ENCODE measurements around the gene SCTR.

Gene SCTR

GRCh38 chr2:119475225-119475856 is 48.9 kb downstream of the SCTR start:
- Histone ChIP-seq H3K9me3 (no peaks in the 10 kb centered on the region), H3K27me3 (peaks cover 0 to 15% of the 10 kb centered on the region in 2 donors), H3K27ac (no peak overlapping the region), H3K4me3 (no peak overlapping the region), H3K36me3 (no peaks in the 10 kb centered on the region), H3K4me1 (peaks cover 0 to 7% (median 3%) of the 10 kb centered on the region in 4 donors)
- intact Hi-C loops (cut with DNase I; ENCODE audit: low total_unique reads) = loop anchor here (10.0 kb wide), 1 partner anchor 601 kb away; no protein-coding TSS in a partner anchor
- TF ChIP-seq, protein P1, sequence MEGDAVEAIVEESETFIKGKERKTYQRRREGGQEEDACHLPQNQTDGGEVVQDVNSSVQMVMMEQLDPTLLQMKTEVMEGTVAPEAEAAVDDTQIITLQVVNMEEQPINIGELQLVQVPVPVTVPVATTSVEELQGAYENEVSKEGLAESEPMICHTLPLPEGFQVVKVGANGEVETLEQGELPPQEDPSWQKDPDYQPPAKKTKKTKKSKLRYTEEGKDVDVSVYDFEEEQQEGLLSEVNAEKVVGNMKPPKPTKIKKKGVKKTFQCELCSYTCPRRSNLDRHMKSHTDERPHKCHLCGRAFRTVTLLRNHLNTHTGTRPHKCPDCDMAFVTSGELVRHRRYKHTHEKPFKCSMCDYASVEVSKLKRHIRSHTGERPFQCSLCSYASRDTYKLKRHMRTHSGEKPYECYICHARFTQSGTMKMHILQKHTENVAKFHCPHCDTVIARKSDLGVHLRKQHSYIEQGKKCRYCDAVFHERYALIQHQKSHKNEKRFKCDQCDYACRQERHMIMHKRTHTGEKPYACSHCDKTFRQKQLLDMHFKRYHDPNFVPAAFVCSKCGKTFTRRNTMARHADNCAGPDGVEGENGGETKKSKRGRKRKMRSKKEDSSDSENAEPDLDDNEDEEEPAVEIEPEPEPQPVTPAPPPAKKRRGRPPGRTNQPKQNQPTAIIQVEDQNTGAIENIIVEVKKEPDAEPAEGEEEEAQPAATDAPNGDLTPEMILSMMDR (IDR thresholded peaks at IDR 0.05) = no peak
- DNase-seq = no peak

GRCh38 chr2:119474371-119475224 is 49.7 kb downstream of the SCTR start:
- Histone ChIP-seq H3K4me3 (no peak overlapping the region), H3K9me3 (no peaks in the 10 kb centered on the region), H3K4me1 (peaks cover 0 to 14% (median 3%) of the 10 kb centered on the region in 4 donors), H3K27ac (no peak overlapping the region), H3K36me3 (no peaks in the 10 kb centered on the region), H3K27me3 (peaks cover 0 to 15% of the 10 kb centered on the region in 2 donors)
- peak in 1 of 2 donors; percentile 50 for DNase-seq
- intact Hi-C loops (cut with DNase I; ENCODE audit: low total_unique reads) = loop anchor here (10.0 kb wide), 1 partner anchor 600 kb away; no protein-coding TSS in a partner anchor
- TF ChIP-seq, protein P1 (IDR thresholded peaks at IDR 0.05) = no peak

DNA sequence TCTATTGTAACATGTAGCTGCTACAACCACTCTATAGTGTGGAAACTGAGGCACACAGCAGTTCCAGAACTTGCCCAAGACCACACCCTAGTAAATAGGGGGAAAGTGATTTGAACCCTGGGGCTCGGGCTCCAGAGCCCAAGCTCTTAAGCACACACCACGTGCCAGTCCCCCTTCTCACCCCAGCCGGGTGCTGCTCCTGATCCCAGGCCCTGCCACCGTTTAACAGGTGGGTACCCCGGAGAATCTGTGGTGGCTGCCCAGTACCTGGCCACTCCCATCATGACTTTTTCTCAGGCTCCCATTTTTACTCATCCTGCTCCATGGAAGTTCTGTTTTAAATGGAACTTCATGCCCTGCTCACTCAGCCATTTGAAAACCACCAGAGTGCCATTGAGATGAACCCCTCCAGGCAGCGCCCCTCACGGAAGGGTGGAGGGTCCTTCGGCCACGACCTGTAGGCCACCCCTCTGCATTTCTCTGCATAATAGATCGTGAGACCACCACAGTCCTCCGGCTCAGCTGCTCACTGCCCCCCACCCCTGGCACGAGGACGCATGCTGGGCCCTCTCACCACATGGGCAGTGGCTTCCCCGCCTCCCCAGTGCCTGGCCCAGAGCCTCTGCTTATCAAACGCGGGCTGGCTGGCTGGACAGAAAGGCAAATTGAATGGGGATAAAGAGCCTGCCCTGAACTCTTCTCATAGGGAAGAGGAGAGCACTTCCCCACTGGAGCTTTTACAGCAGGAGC is 50.5 kb downstream of the SCTR start:
- peaks cover 0 to 15% of the 10 kb centered on the region in 2 donors for H3K27me3 ChIP-seq
- H3K27ac ChIP-seq = no peak overlapping the region
- intact Hi-C loops (cut with DNase I; ENCODE audit: low total_unique reads) = loop anchor here (10.0 kb wide), 1 partner anchor 599 kb away; no protein-coding TSS in a partner anchor
- DNase-seq = peak in 1 of 2 donors; percentile 43
- no peaks in the 10 kb centered on the region for H3K9me3 ChIP-seq
- H3K4me3 ChIP-seq = no peak overlapping the region
- TF ChIP-seq, protein P1 (IDR thresholded peaks at IDR 0.05) = no peak
- peaks cover 0 to 22% (median 3%) of the 10 kb centered on the region in 4 donors for H3K4me1 ChIP-seq
- H3K36me3 ChIP-seq = no peaks in the 10 kb centered on the region

DNA sequence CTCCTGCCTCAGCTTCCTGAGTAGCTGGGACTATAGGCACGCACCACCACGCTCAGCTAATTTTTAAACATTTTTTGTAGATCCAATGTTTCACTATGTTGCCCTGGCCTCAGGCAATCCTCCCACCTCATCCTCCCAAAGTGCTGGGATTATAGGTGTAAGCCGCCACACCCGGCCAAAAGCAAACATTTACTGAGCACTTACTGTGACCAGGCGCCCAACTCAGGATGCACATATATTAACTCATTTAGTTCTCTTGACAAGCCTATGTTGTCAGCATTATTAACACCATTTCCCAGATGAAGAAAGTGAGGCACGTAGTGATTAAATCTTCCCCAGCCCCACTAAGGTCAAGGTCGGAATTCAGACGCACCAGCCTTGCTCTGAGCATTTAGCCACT is 51.5 kb downstream of the SCTR start:
- no peaks in the 10 kb centered on the region for H3K36me3 ChIP-seq
- peaks cover 0 to 31% (median 3%) of the 10 kb centered on the region in 4 donors for H3K4me1 ChIP-seq
- TF ChIP-seq, protein P1 (IDR thresholded peaks at IDR 0.05) = no peak
- peaks cover 0 to 15% of the 10 kb centered on the region in 2 donors for H3K27me3 ChIP-seq
- H3K9me3 ChIP-seq = no peaks in the 10 kb centered on the region
- no peak overlapping the region for H3K27ac ChIP-seq
- no peak overlapping the region for H3K4me3 ChIP-seq
- intact Hi-C loops (cut with DNase I; ENCODE audit: low total_unique reads) = loop anchor here (10.0 kb wide), 1 partner anchor 598 kb away; no protein-coding TSS in a partner anchor
- DNase-seq = no peak

DNA sequence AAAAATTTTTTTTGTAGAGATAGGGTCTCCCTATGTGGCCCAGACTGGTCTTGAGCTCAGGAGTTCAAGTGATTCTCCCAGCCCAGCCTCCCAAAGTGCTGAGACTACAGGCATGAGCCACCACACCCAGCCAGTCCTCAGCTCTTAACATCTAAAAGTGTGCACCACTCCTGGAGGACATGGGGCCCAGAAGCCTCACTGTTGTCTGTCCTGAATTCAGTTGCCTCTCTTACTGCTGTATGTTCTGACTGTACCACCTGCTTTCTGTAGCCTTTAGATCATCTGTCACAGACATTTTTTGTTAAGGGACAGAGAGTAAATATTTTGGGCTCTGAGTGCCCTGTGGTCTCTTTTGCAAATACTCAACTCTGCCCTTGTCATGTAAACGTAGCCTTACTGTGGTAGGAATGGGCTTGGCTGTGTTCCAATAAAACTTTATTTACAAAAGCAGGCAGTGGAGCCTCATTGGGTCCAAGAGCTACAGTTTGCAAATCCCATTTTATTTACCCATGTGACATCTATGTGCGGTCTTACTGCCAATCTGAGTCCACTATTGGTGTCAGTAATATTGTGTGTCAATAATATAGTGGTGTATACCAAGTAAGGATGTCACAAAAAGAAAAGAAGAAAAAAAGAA is 54.5 kb downstream of the SCTR start:
- no peaks in the 10 kb centered on the region for H3K27me3 ChIP-seq
- peaks cover 0 to 27% (median 0%) of the 10 kb centered on the region in 4 donors for H3K4me1 ChIP-seq
- no peaks in the 10 kb centered on the region for H3K9me3 ChIP-seq
- intact Hi-C loops (cut with DNase I; ENCODE audit: low total_unique reads) = loop anchor here (10.0 kb wide), 1 partner anchor 595 kb away; no protein-coding TSS in a partner anchor
- no peak overlapping the region for H3K27ac ChIP-seq
- no peak for DNase-seq
- no peaks in the 10 kb centered on the region for H3K36me3 ChIP-seq
- TF ChIP-seq, protein P1 (IDR thresholded peaks at IDR 0.05) = no peak
- no peak overlapping the region for H3K4me3 ChIP-seq

Measured in tibial artery (tissue), 4 donors.